ENCODE results near the gene MAT2B. TPM values are rescaled to one million over a fixed set of nuclear protein-coding genes. Genes with fewer than 3 reads are reported as not detected.

Gene MAT2B
- total and polyA plus RNA-seq, 2 donors (not counting 1 experiment from before 2014, with no cell fraction given) = 33.9 to 123 TPM

- CTCF ChIA-PET = interaction anchor here (1.0 to 4.0 kb wide), 5 partner anchors 21 to 999 kb away, joined by 3 to 37 read pairs (median 5); partner anchors contain the start of genes HMMR and NUDCD2
- ATAC-seq (ENCODE audit: low read depth) = peak; percentile 0
Observed at GRCh38 chr5:163505049-163505367, 411 bp upstream of the MAT2B start.

More at GRCh38 chr5:163505049-163505367, 411 bp upstream of the MAT2B start:
- H3K27me3 ChIP-seq (replicated peaks in 1 of 4; ENCODE audit: control extremely low read depth in 1 of 4, control insufficient read depth in 3 of 4, insufficient read depth in 4 of 4, low read length in 3 of 4) = no peaks in the 10 kb centered on the region
- peak overlapping the region; percentile 80 for H3K4me2 ChIP-seq (replicated peaks; ENCODE audit: low read depth, low read length, poor library complexity, severe bottlenecking)
- peak overlapping the region; percentile 77 for H2AFZ ChIP-seq (ENCODE audit: insufficient read depth, low read depth, low read length, poor library complexity, severe bottlenecking)
- no peak for DNase-seq
- peak overlapping the region; percentile 93 to 95 for H3K27ac ChIP-seq (ENCODE audit: low read length in 2 of 2)
- POLR2A ChIA-PET = interaction anchor here (0.7 to 4.0 kb wide), 4 partner anchors 32 to 411 kb away, joined by 3 to 40 read pairs (median 3); partner anchors contain the start of genes CCNG1, HMMR and NUDCD2
- no CpG with 5 or more reads among the region's 7 CpGs for WGBS (ENCODE audit: insufficient coverage)
- H3K9me3 Mint-ChIP-seq (ENCODE audit: insufficient read depth) = no peaks in the 10 kb centered on the region
- no peaks in the 10 kb centered on the region for H3K9me3 ChIP-seq (ENCODE audit: control extremely low read depth in 1 of 3, control insufficient read depth in 2 of 3, insufficient read depth in 1 of 3, low read length in 2 of 3)
- H3K27ac Mint-ChIP-seq = peak overlapping the region; percentile 98
- peak overlapping the region; percentile 61 to 94 (median 83) for H3K4me3 ChIP-seq (ENCODE audit: control extremely low read depth in 1 of 5, extremely low read depth in 1 of 5, insufficient read depth in 1 of 5, low read depth in 2 of 5, low read length in 4 of 5)
- peaks cover 47 to 55% of the 10 kb centered on the region in 2 donors for H3K4me1 ChIP-seq (ENCODE audit: control insufficient read depth in 2 of 2, insufficient read depth in 2 of 2, low read length in 2 of 2)
- H3K4me3 Mint-ChIP-seq = peak overlapping the region; percentile 98
- peaks cover 0 to 4% of the 10 kb centered on the region in 2 experiments for H3K36me3 ChIP-seq (replicated peaks in 1 of 2; ENCODE audit: control extremely low read depth in 1 of 2, control insufficient read depth in 1 of 2, extremely low read depth in 1 of 2, insufficient read depth in 2 of 2, low read length in 1 of 2)
- TF ChIP-seq CTCF (IDR thresholded peaks at IDR 0.05) (no peak), EZH2 (IDR thresholded peaks at IDR 0.05; ENCODE audit: borderline replicate concordance, insufficient read depth, low read depth, low read length, poor library complexity, severe bottlenecking) (no peak)
- intact Hi-C loops (cut with micrococcal nuclease) = loop anchor here (1.0 kb wide), 4 partner anchors 45 to 411 kb away; partner anchors contain the start of genes CCNG1, HMMR and NUDCD2
- no peaks in the 10 kb centered on the region for H3K27me3 Mint-ChIP-seq
- H3K79me2 ChIP-seq (ENCODE audit: control insufficient read depth, insufficient read depth, low read length) = peaks cover 48% of the 10 kb centered on the region
- peak overlapping the region; percentile 88 for H3K9ac ChIP-seq (ENCODE audit: low read length)
- peaks cover 58% of the 10 kb centered on the region for H3K4me1 Mint-ChIP-seq
- H4K20me1 ChIP-seq (ENCODE audit: control insufficient read depth, insufficient read depth, low read length, poor library complexity, severe bottlenecking) = no peaks in the 10 kb centered on the region

Data from B cell (primary cell).